Stimulated activated CD4-positive, alpha-beta T cell treated with anti-CD3 and anti-CD28 coated beads, Interleukin-4, amount 100 ng/mL, for 24 hours (primary cell): ENCODE measurements around the gene TEX2.

Source experiments
- DNase-seq: peaks from one replicate; pipeline ENCODE4 v3.0.0-alpha.2; 2020

Gene TEX2

DNA sequence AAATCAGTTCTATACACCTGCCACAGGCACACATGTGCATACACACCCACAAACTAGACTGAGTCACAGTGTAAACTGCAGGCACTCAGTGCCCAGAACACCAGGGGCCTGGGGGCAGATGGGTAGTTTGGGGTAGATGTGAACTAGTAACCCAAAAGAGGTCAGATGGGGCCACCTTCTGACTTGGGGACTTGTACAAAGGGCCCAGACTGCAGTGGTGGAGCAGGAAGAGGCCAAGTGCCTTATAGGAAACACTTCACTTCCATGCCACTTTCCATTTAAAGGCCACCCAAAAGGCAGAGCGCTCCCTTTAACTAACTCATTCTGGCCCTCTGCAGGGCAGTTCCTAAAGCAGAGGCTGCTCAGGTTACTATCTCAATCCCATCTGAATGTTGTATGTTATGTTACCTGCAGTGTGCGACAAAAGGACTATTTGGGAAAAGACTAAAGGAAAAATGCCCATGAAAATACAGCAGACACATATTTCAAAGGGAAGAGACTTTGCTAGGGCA is 105.3 kb downstream of the TEX2 start:
- DNase-seq = no peak

DNA sequence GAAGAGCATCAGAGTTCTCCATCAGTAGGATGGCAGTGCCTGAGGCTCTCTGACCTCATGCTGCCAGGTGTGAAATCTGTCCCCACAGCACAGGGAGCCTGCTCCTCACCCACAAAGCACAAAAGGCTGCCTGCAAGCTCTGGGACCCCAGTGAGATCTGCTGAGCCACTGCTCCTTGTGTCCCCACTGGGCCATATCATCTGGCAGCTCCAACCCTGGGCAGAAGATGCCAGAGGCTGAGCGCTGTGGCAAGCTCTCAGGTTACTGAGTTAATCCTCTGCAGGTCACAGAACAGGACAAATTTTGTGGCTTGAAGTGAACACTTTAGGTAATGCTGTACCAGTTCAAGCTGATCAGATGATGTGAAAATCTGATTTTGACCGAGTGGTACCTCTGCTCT is 106.4 kb downstream of the TEX2 start:
- DNase-seq = no peak

DNA sequence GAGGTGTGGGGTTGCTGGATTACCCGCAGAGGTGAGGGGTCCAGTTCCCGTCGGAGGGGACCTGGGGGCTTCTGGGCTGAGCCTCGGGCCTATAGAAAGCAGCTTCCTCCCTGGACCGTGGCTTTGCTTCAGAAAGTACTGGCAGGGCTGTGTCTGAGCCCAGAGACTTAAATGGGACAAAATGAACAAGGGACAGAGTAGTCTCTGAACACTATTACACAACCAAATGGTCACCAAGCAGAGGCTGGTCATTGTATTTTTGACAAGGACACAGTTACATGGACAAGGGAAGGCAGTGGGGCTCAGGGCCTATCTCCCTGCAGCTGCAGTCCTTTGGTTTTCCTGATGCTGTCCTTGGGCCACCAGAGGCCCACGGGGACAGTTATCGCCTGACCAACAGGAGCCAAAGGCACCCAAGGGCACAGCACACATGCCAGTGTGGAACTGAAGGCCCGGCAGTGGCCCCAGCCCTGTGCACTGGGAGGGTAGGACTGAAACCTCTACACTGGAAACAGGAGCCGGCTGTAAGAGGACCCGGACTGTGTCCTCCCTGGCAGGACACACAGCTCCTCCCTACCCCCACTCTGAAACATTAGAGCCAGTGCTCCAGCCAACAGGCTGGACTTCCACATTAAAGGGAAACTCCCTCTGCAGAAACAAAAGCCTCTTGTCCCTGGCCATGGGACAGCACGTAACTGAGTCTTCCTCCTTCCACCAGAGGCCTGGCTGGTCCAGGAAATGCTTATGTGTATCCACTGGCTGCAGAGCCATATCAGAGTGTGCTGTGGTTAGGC is 107.1 kb downstream of the TEX2 start:
- no peak for DNase-seq

DNA sequence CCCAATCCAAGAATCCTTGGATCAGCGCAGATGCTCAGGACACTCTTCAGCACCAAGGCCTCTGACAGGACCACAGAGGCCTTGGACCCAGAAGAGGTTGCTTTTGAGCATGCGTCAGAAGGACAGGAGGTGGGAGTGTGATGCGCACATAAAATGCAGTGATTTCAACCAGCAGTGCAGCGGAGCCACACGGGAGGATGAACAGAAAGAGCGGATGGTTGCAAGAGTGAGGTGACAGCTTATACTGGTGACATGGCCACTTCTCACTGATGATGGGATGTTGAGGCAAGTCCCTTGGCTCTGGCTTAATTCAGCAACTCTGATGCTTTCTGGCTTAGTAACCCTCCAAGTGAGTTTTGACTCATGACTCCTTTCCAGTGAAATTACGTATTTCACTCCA is 107.9 kb downstream of the TEX2 start:
- DNase-seq = no peak

DNA sequence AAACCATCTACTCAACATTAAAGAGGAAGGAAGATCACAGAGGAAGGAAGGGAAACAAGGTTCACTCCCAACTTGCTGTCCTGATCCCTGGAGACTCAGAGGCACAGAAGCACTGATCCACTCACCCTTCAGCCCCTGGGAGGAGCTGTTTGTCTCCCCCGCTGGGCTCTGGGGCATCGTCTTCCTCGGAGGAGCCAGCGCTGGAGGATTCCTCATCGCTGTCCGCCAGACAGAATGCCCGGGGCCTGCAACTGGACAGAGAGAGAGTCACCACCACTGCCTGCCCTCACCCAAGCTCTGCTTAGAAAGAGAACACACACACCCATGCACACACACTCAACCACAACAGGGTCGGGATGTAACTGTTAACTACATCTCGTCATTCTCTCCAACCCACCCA is 108.3 kb downstream of the TEX2 start:
- DNase-seq = no peak

DNA sequence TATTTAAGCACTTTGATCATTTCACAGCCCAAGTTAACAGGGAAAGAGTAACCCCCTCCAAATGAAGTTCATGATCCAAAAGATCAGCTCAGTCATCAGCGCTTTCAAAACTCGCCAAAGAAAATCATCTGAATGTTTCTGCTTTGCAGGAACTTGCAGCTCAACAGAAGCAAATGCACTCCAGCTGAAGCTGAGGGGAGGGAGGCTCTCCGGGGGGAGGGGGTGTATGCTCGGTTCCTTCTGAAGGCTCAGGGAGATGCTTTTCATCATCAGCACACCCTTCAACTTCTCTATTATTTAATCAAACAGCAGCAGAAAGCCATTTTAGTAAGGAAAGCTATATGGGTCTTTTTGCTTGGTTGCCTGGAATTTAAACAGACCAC is 108.8 kb downstream of the TEX2 start:
- DNase-seq = no peak

DNA sequence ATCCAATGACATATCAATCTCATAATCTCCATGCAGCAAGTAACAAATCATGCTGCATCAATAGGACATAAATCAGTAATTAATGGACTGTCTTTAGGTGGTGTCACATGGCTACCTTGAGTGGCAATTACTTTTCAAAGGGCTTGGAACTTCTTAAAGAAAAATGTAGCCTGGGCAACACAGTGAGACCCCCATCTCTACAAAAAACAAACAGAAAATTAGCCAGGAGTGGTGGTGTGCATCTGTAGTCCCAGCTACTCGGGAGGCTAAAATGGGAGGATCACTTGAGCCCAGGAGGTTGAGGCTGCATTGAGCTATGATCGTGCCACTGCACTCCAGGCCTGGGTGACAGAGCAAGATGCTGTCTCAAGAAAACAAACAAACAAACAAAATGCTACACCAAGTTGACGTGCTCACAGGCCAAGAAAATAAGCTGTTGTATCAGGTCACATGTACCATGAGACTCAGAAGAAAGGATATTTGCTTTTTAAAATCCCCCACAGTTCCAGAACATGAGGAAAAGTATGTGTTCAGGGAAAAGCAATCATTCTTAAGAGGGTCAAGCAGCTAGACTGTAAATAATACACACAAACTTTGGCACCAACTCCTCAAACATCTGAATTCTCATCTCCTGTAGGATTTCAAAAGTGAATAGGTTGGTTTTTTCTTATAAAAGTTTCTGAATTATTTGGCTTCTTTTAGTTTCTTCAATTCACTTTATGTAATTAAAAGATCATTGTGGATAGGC is 109.3 kb downstream of the TEX2 start:
- no peak for DNase-seq

DNA sequence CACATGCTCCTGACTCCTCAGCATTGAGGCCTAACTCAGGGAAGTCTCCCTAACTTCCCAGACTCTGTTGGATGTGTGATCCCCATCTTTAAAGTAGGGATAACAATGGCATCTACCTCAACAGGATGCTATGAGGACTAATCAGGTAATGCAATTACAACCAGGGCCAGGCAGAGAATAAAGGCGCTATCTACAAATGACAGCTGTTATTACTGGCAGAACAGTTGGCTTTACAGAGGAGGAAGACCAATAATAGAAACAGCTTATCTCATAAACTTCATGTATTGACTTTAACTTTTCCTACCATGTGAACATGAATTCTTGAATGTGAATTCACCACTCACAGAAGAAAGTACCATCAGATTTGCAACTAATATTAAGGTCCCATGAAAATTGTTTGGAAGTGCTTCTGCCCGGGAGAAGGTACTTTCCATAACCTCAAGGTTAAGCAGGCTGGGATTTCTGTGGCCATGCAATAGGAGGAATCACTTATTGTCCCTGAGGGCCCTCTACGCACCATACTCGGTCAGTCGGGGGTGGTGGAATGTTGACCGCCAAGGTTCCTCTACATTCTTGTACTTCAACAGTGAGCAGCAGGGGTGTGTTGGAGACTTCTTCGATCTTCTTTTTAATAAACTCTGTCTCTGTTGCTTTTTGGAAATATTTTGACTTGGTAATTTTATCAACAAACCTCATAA is 110.5 kb downstream of the TEX2 start:
- no peak for DNase-seq

DNA sequence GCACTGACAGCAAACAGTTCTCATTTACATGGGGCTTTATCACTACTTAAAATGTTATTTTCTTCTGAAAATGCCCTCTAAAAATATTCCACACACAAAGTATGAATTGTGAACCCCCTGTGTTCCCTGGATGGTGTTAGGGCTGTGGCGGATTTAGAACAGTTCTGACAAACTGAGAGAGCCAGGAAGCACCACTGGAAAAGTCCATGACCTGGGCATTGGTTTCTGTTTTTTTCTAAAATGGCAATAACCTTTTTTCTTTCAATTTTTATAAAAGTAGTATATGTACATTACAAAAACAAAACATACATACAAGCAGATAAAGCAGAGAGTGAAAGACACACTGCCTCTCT is 112.1 kb downstream of the TEX2 start:
- no peak for DNase-seq

DNA sequence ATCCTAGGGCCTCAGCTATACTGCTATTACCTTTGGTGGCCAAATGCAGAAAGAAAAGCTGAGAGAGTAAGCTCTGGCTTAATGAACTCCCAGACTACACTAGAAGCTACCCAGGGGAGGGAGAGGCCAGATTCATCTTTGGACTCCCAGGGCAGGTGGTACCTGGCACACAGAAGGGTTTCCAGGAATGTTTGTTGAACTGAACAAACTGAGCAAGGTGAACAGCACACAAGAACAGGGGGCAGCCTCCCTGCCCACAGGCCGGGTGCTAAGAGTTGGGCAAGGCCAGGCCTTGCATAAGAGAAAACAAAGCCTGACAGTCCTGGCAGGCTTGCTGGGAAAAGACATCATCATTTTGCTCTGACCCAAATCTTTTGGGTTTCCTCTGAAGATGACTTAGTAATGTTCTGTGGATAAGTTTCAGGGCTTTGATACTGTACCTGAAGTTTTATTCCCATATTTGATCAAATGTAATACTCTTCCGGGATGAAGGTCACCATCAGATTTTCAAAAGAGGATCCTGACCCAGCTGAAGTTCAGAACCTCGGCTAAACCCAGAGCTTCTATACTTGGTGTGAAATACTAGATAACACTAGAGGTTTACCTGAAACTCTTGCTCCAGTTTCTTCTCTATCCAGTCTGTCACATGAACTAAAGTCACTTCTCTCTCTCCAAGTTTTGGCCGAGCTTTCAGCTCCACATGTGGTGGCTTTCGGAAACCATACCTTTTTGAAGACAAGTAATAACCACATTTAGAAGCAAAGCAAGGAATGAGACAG is 112.6 kb downstream of the TEX2 start:
- no peak for DNase-seq

DNA sequence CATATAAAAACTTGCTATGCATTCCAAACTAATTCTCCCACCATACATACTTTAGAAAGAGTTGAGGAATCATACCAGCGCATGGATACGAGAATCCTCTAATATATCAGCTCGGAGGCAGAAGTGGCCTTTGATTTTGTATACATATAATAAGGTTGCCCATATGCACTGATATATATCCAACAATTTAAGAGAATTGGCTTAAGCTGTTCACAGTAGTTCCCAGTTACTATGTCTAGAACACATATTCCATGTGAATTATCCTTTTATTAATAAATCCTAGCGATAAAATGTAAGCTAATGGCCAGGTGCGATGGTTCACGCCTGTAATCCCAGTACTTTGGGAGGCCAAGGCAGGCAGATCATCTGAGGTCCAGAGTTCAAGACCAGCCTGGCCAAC is 113.9 kb downstream of the TEX2 start:
- DNase-seq = no peak

DNA sequence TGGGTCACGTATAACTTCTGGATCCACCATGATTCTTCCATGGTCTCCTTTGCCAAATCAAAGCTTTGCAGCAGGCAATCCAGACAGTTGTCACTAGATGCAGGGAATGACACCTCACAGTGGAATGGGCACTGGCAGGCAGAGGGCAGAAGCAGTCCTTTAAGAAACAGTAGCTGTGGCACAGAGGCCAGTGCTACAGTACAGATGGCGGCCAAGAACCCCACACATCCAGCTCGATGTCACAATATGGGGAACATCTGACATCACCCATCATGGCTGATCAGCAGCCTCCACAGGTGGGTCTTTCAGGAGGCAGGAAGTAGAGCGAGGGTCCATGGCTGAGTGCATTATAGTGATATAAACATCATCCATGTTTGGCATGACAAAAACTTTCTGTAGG is 114.4 kb downstream of the TEX2 start:
- no peak for DNase-seq

DNA sequence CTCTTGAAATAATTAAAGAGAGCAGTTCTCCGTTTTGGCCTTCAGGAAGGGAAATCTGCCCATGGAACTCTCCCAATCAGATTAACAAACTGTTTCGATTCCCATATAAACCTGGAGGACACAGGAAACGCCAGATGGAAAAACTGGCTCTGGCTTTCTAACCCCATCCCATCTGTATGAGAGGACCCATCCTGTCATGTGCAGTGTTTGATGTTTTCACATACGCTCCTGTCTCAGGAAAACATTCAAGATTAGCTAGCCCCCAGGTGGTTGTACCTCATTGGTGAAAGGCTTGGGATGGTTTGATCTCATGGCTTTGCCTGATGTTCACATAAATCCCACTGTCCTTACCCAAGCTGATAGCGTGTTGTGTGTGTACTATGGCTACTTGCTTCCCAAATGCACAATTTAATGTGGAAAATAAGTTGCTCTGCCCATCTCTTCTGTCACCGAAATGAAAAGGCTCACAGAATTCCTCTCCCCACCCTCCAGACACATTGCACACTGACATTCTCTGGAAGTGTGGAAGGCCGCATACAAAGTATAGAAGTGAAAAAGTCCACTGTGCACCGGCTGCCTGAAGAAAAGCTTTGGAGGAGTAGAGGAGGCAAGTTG is 114.9 kb downstream of the TEX2 start:
- no peak for DNase-seq

DNA sequence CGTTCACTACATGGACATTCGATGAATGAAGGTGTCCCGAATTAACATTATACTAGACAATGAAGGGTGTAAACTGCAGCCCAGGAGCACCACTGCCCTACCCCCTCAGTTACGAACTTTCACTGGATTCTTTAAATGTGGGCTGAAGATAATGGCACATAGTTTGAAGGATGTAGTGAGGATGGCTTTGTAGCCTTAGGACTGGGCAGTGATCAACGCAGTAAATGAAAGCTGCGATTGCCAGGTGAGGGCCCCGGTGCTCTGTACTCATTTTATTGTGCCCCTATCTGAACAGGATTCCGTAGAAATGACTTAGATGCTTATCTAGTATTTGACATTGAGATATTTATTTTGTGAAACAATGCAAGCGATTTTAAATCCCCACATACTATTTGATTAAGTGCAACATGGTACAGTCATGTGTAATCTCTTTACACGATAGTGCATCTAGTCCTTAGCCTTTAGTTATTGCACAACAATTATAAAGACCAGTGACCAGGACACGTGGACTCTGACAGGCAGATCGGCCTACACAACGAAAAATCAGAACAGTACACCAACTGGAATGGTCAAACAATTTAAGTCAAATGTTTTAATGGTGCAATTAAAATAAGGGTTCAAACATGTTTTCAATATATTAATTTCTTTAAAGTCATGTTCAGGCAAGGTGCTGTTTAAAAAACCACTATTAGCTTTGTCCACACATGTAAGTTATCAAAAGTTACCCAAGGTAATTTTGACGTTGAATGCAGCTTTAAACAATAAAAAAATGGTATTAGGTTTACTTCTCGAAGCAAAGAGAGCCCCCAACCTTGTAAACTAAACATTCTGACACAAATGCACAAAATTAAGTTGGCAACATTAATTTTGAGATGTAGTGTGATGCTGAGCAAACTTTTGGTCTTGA is 115.7 kb downstream of the TEX2 start:
- no peak for DNase-seq

DNA sequence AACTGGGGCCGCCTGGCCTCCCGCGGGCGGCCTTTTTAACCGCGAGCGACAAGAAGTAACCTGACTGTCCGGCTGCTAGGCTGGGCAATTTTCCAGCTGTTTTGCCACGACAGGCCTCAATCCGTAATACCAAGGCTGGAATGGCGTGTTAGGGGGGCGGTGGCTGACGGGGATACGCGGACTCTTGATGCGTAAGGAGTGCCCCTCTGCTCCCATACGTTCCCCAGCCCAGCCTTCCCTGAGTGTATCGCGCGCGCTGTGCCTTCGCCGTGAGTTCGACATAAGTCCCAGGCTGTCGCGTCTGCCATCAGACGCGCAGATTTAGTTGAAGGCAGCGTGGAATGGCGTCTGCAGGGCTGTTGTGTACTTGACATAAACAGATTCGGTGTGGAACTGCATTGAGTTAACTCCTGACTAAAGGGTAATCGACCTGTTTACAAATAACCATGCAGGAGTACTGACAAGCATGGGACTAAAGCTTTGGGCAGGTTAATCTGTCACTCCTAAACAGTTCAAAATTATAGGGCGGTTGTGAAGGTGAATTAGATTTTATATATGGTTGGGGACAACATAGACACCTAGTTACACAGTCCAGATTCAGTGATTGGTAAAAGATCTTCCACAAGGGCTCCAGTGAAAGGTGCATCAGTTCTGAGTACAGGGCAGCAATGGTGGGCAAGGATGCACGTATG is 116.5 kb downstream of the TEX2 start:
- DNase-seq = peak; percentile 55

DNA sequence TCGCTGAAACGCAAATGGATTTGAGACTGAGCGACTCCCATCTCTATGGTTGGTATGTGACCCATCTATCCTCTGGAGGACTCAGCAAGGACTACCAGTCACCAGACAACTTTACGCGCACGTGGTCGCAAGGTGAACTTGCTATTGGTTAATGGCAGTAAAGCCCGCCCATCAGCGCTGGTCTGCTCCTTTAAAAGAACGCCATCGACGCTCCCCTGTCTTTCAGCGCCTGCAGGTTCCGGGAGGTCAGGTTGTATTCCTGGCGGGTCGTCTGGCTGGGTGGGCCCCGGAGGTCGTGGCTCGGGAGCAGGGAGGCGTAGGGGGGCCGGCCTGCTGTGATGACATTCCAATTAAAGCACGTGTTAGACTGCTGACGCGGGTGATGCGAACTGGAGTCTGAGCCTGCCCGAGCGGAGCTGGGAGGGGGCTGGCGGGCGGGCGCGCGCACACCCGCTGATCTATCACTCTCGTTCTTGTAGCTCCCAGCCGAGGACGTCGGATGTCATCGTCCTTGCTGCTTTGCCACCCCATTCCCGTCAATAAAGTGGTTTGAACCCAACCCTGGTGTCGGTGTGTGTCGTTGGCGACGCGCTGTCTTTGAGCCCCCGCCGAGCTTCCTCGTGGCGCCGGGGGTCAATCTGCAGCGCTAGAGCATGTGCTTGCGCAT is 117.2 kb downstream of the TEX2 start:
- peak; percentile 97 for DNase-seq

DNA sequence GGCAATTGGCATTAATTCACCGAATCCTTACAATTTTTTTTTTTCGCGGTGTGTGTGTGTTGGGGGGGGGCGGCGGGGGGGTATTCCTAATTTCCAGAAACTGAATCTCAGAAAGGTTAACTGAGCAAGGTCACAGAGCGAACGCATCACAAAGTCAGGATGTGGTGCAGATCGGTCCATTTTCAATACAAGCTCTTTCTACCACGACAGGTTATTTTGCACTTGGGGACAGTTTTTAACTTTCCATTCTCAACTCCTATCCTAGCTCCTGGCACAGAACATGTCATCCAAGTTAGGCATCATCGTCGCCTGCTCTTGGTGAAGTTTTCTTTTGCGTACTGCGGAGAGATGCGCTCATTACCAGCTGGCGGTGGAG is 117.7 kb downstream of the TEX2 start:
- no peak for DNase-seq

DNA sequence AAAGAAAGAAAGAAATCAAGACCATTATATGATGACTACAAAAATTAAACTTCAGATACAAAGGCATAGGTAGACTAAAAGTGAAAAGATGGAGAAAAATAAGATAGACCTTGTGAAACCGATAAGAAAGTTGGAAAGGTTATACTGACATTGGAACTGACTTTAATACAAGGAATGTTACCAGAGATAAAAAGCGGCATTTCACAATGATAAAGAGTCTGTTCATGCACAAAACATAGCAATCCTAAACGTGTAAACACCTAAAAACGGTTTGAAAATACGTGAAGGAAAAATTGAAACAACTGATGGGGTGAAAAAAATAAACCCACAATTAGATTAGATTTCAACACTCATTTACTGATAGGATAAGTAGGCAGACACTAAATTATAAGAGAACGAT is 123.5 kb downstream of the TEX2 start:
- no peak for DNase-seq

DNA sequence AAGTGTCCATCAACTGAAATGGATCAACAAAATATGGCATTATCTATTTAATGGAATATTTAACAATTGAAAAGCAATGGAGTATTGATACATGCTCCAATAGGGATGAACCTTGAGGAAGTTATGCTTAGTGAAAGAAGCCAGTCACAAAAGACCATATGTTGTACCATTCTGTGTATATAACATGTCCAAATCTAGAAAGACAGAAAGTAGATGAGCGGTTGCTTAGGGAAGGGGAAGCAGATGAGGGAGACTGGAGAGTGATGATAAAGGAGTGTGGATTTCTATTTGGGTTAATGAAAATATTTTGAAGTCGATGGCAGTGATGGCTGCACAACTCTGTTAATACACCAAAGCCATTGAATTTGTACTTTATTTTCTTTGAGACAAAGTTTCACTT is 124.6 kb downstream of the TEX2 start:
- DNase-seq = no peak

DNA sequence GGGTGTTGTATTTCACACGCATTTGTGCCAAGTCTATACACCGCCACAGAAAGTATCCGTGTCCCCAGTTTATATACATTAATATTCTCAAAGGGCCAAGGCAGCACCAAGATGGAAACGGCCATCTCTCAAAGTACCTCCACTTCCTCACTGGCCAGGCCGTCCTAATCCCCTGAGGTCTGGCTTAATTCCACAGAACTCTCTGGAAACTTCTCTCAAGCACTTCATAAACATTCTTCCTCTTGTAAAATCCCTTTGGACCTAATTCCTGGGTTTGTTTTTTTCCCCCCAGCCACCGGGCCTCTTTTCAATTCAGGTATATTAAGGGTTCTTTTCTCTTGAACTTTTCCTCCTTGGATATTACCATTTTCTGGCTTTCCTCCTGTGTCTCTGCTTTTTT is 128.1 kb downstream of the TEX2 start:
- no peak for DNase-seq
